ENCODE measurements around the gene DYNLRB1.

DNA sequence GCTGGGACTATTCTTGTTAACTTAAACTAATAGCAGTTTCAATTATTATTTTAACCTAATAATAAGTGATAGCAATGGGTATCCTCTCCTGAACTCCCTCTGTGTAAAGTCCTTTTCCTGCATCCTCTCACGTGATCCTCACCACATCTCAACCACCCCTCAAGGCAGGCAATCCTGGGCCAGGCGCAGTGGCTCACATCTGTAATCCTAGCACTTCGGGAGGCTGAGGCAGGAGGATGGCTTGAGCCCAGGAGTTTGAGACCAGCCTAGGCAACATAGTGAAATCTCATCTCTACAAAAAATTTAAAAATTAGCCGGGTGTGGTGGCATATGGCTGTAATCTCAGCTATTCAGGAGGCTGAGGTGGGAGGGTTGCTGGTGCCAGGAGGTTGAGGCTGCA is 66.0 kb downstream of the DYNLRB1 start:
- TF ChIP-seq EZH2 (IDR thresholded peaks at IDR 0.05; ENCODE audit: borderline replicate concordance) (no peak), EZH2phosphoT487 (IDR thresholded peaks at IDR 0.05; ENCODE audit: low read depth, severe bottlenecking, unreplicated experiment) (no peak)

Data from hepatocyte (in vitro differentiated cells).